ENCODE results near the gene CXCL11. TPM values are rescaled to one million over a fixed set of nuclear protein-coding genes. Genes with fewer than 3 reads are reported as not detected.

Gene CXCL11
- polyA plus RNA-seq, 1 donor (not counting 4 experiments of a cell fraction or from before 2014, with no cell fraction given), result 0.93 TPM

DNA sequence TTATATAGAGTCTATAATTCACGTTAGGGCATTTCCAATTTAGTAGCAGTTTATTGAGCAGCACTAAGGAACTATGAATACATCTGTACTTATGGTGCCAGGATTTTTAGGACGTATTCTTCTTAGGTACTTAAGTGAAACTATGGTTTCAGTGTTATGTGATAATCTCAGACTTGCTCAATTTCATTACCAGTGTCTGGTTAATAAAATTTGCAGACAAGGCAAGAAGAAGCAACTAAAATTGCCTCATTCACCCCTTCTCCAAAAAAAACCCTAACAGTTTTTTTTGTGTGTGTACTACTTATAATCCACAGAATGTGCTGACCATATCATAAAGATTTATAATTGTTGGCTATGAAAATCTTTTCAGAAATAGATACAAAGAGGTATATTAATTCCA is 6.6 kb downstream of the CXCL11 start:
- H3K36me3 ChIP-seq (ENCODE audit: control insufficient read depth in 2 of 2, extremely low read depth in 1 of 2, insufficient read depth in 2 of 2, low read length in 2 of 2), result no peaks in the 10 kb centered on the region
- no peak for FAIRE-seq
- no peaks in the 10 kb centered on the region for H3K27me3 ChIP-seq (ENCODE audit: control insufficient read depth, extremely low read depth, insufficient read depth, low read length)
- no peak overlapping the region for H3K4me2 ChIP-seq (ENCODE audit: control insufficient read depth, extremely low read depth, insufficient read depth, low read depth, low read length)
- no peak overlapping the region for H2AFZ ChIP-seq (ENCODE audit: control insufficient read depth, low read length)
- no peaks in the 10 kb centered on the region for H3K9me3 ChIP-seq (ENCODE audit: control insufficient read depth, low read depth, low read length)
- no peak overlapping the region for H3K4me3 ChIP-seq (ENCODE audit: control insufficient read depth in 2 of 3, extremely low read depth in 1 of 3, insufficient read depth in 2 of 3, low read depth in 1 of 3, low read length in 3 of 3)
- peaks cover 7% of the 10 kb centered on the region for H3K4me1 ChIP-seq (ENCODE audit: control insufficient read depth, extremely low read depth, insufficient read depth, low read length)
- dilution Hi-C loops (cut with MboI; ENCODE audit: extremely low pct_ligation_motif_present, low sequenced_read_pairs), result no loop called here
- no peak for DNase-seq (ENCODE audit: low read depth, low spot score)
- H3K79me2 ChIP-seq (ENCODE audit: control insufficient read depth, insufficient read depth, low read length), result no peaks in the 10 kb centered on the region
- no peaks in the 10 kb centered on the region for H4K20me1 ChIP-seq (ENCODE audit: control insufficient read depth, extremely low read depth, insufficient read depth, low read length)
- H3K9ac ChIP-seq (ENCODE audit: control insufficient read depth, extremely low read depth, insufficient read depth, low read length), result no peak overlapping the region
- H3K27ac ChIP-seq (ENCODE audit: control insufficient read depth, insufficient read depth, low read length), result no peak overlapping the region
- TF ChIP-seq EZH2 (IDR thresholded peaks at IDR 0.05; ENCODE audit: low read length), result no peak
- TF ChIP-seq, protein P1, sequence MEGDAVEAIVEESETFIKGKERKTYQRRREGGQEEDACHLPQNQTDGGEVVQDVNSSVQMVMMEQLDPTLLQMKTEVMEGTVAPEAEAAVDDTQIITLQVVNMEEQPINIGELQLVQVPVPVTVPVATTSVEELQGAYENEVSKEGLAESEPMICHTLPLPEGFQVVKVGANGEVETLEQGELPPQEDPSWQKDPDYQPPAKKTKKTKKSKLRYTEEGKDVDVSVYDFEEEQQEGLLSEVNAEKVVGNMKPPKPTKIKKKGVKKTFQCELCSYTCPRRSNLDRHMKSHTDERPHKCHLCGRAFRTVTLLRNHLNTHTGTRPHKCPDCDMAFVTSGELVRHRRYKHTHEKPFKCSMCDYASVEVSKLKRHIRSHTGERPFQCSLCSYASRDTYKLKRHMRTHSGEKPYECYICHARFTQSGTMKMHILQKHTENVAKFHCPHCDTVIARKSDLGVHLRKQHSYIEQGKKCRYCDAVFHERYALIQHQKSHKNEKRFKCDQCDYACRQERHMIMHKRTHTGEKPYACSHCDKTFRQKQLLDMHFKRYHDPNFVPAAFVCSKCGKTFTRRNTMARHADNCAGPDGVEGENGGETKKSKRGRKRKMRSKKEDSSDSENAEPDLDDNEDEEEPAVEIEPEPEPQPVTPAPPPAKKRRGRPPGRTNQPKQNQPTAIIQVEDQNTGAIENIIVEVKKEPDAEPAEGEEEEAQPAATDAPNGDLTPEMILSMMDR (optimal IDR thresholded peaks at IDR 0.05 in 1 of 3, IDR thresholded peaks at IDR 0.05 in 1 of 3, conservative IDR thresholded peaks at IDR 0.05 in 1 of 3; ENCODE audit: extremely low read depth in 1 of 3, insufficient read depth in 2 of 3, low read length in 3 of 3), result no peak
- no peaks in the 10 kb centered on the region for H3K9me1 ChIP-seq (ENCODE audit: control insufficient read depth, extremely low read depth, insufficient read depth, low read length)

DNA sequence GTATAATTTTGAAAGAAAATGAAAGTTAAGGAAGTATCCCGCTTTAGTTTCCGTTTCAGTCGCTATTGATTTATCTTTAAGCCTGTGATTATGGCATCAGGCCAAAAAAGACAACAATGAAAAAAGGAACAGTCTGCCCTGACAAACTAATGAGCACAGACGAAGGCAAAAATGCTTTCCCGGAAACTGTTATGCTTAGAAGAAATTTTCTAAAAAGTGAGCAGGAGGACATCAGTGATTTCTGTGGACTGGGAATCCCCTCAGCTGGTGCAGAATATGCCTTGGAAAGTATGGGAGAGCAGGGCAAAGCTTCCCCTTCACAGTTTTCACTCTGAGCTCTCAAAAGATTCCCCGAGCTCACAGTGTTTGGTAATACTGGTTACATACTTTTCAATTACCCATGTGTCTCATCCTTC is 7.5 kb downstream of the CXCL11 start:
- no peaks in the 10 kb centered on the region for H3K9me1 ChIP-seq (ENCODE audit: control insufficient read depth, extremely low read depth, insufficient read depth, low read length)
- peaks cover 7% of the 10 kb centered on the region for H3K4me1 ChIP-seq (ENCODE audit: control insufficient read depth, extremely low read depth, insufficient read depth, low read length)
- H3K4me3 ChIP-seq (ENCODE audit: control insufficient read depth in 2 of 3, extremely low read depth in 1 of 3, insufficient read depth in 2 of 3, low read depth in 1 of 3, low read length in 3 of 3), result peak overlapping the region in 2 of 3 experiments; percentile 38 to 60
- DNase-seq (ENCODE audit: low read depth, low spot score) (no peak), FAIRE-seq (peak; percentile 39)
- peak overlapping the region; percentile 90 for H3K4me2 ChIP-seq (ENCODE audit: control insufficient read depth, extremely low read depth, insufficient read depth, low read depth, low read length)
- dilution Hi-C loops (cut with MboI; ENCODE audit: extremely low pct_ligation_motif_present, low sequenced_read_pairs), result no loop called here
- peak overlapping the region; percentile 15 for H3K9ac ChIP-seq (ENCODE audit: control insufficient read depth, extremely low read depth, insufficient read depth, low read length)
- no peaks in the 10 kb centered on the region for H3K36me3 ChIP-seq (ENCODE audit: control insufficient read depth in 2 of 2, extremely low read depth in 1 of 2, insufficient read depth in 2 of 2, low read length in 2 of 2)
- TF ChIP-seq EZH2 (IDR thresholded peaks at IDR 0.05; ENCODE audit: low read length), result no peak
- TF ChIP-seq, protein P1 (optimal IDR thresholded peaks at IDR 0.05 in 1 of 3, IDR thresholded peaks at IDR 0.05 in 1 of 3, conservative IDR thresholded peaks at IDR 0.05 in 1 of 3; ENCODE audit: extremely low read depth in 1 of 3, insufficient read depth in 2 of 3, low read length in 3 of 3), result no peak
- H2AFZ ChIP-seq (ENCODE audit: control insufficient read depth, low read length), result peak overlapping the region; percentile 97
- no peaks in the 10 kb centered on the region for H3K9me3 ChIP-seq (ENCODE audit: control insufficient read depth, low read depth, low read length)
- no peaks in the 10 kb centered on the region for H3K27me3 ChIP-seq (ENCODE audit: control insufficient read depth, extremely low read depth, insufficient read depth, low read length)
- H4K20me1 ChIP-seq (ENCODE audit: control insufficient read depth, extremely low read depth, insufficient read depth, low read length), result no peaks in the 10 kb centered on the region
- no peaks in the 10 kb centered on the region for H3K79me2 ChIP-seq (ENCODE audit: control insufficient read depth, insufficient read depth, low read length)
- no peak overlapping the region for H3K27ac ChIP-seq (ENCODE audit: control insufficient read depth, insufficient read depth, low read length)

Measured in keratinocyte (primary cell).